ENCODE data around the gene ATP6V0C.

- TF ChIP-seq CTCF (IDR thresholded peaks at IDR 0.05) = no peak
- TF ChIP-seq TEAD1 (CRISPR knock-in tag; IDR thresholded peaks at IDR 0.05) = no peak
- TF ChIP-seq OVOL2 (CRISPR knock-in tag; IDR thresholded peaks at IDR 0.05; ENCODE audit: borderline replicate concordance) = no peak
- no peak for TF ChIP-seq ETV6 (CRISPR knock-in tag; IDR thresholded peaks at IDR 0.05)
- no peak for TF ChIP-seq FOXJ3 (CRISPR knock-in tag; IDR thresholded peaks at IDR 0.05; ENCODE audit: borderline replicate concordance)
- TF ChIP-seq TEAD4 (CRISPR knock-in tag; IDR thresholded peaks at IDR 0.05) = no peak
Measured at GRCh38 chr16:2494616-2495015, 19.1 kb upstream of the ATP6V0C start.
